Measurements from ENCODE around the gene COL13A1.

Gene COL13A1

DNA sequence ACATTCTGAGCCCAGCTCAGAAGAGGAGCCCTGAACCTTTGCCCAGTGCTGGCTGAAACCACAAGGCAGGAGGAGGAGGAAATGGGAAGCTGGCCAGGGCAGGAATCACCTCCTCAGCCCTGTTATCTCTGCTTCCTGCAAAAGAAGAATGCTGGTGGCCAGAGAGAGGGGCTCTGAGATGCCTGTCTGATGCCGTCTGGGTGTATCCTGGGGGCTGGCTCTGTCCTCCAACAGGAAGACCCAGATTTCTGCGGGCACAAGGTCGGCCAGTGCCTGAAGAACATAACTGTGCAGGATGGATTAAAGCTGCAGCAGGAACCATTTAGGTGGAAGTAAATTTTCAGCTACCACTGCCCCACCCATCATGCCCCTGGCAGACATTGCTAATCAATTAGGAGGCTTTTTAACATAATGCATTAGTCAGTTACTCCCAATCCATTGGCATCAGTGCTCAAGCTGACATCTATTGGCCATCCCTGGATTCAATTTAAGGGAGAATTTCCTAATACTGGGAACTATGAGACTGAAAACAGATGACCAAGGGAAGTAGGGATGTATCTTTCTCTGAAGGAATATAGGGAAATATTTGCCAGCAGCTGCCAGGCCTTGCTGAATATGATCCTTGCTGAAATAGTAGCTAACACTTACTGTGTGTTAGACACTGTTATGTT is 67.7 kb downstream of the COL13A1 start:
- DNase-seq, result no peak

DNA sequence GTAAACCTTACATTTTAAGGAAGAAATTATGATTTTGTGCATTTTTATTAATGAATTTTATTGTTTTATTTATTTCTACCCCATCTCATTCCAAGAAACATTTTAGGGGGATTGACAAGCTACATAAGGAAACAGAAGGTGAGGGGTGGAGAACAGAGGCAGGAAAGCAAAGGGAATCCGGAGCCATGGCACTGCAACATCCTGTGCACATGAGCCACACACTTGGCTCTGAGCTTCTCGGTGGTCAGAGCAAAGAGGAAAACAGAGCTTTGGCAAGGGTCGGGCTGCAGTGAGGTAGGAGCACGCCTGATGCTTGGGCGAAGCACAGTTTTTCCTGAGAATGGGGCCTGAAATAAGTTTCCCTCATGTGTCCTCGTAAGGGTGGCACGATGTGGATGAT is 68.9 kb downstream of the COL13A1 start:
- no peak for DNase-seq

DNA sequence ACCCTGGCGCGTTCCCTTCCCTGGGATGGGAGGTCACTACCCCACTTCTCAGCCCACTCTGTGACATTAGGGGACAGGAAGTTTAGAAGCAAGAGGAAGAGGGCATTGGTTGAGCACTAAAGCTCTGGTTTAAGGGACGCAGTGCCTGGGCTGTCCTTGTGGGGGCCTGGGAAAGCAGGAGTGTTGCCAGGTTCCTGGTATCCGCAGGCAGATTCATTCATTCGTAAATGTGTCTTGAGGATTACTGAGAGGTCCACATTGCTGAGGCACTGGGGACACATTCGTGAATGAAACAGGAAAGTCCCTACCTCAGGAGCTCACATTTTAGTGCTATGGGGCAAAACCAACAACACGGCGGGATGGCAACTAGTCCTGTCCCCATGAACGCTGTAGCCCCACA is 69.4 kb downstream of the COL13A1 start:
- DNase-seq, result no peak

DNA sequence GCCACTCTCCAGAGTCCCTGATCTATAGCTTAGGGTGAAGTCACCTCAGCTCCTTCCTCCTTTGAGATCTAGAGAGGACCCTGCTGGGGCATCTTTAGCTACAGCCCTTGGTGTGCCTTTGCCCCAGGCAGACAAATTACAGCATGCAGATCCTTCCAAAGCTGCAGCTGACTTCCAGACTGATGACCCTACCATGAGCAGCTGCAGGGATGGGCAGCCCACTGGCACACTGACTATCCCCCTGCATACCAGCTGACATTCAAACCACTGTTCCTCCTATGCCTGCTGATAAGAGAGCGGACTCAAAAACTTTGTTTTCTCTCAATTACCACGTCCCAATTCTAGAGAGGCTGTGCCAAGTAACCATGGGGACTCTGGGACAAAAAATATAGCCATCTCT is 70.6 kb downstream of the COL13A1 start:
- DNase-seq, result no peak

DNA sequence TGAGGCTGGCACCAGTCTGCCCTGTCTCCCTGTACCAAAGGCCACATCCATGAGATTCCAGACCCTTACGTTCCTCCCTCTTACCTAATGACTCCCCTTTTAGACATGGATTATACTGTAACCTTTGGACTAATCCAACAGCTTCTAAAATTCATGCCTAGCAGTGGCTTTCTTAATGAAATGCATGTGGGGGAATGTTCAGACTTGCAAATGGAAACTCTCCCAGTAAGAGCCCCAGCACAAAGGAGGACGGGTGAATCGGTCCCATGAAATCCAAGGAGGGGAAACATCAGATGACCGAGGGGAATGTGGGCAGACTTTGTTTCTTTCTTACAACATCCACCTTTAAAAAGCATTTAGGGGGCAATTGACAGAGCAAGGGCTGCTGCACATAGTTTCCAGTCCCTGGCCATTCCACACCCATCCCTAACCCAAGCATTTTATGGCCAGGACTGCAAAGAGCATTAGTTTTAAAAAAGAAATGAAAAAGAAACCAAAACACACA is 71.5 kb downstream of the COL13A1 start:
- no peak for DNase-seq

DNA sequence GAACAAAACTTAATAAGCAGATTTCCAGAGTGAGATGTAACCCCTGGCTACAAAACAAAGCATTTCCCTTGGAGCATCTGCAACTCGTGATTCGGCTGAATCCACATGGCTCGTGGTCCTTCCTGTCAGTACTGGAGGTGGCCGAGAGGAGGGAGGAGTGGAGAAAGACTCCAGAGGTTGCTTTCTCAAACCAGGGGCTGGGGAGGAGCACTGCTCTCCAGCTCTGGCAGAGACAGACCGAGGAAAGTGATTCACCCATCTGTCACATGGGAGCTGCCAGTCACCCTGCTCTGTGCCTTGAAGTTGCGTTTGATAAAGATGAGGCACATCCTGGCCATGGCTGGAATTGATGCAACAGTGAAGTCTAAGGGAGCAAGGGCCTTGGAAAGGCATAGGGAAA is 72.7 kb downstream of the COL13A1 start:
- DNase-seq, result no peak

DNA sequence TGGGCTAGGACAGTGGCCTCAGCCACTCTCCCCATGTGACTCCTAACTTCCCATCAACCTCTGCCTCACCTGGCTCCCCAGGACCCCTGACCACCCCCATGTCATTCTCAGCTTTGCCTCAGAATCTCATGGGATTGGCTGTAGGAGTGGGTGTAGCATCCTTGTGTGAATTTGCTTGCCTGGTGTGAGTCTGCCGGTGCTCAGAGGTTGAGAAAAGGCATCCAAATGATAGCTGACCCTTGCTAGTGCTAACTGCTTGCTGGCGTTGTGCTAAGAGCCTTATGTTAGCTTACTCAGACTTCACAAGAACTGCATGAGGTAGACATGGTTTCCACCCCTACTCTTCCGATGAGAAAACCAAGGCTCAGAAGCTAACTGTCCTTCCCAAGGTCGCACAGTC is 74.2 kb downstream of the COL13A1 start:
- no peak for DNase-seq

DNA sequence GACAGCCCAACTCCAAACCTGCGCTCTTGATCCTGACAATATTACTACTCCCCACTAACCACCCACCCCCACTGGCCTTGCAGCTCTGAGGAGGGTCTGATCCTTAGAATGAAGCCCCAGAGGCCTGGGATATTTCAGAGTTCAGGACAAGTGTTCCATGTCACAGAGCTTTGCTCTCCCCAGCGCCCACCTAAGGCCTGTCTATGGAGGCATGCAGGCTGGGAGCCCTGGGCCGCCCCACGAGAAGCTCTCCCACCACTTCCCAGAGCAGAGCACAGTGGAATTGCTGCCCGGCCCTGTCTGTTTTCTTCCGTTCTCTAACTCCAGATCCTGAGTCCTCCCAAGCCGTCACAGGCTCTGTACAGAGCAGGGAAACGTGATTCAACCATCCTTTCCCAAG is 74.6 kb downstream of the COL13A1 start:
- DNase-seq, result no peak

DNA sequence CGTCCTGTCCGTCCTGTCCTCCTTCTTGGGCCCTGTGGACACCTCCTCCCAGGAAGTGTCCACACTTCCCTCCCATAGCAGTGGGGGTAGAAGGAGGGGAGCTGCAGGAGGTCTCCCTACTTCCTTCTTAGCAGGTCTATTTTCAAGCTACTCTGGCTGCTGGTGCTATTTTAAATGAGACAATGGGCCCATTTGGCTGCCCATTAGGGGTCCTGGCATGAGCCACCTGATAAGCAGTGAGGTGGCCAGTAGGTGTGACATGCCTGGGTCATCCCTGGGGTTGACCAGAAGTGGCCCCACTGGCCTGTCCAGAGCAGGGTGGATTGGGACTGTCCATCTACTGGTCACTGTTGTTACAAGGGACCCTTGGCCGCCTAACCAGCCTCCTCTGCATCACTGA is 75.2 kb downstream of the COL13A1 start:
- DNase-seq, result no peak

DNA sequence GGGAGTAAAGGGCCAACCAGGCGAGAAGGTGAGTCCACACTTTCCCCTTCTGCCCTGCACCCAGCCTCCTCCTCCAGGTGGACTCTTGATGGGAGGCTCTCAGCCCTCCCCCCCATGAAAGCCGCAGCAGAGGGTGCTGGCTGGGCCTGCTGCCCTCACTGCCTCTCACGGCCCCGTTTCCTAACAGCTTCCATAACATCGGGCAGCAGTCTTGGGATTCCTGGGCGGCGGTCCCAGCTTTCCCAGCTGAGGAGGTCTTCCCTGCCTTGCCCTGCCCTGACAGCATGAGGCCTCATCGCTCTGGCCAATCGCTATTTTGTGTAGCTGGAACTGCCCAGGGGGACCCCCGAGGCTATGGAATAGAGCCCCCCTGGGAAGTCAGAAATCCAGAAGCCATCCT is 76.3 kb downstream of the COL13A1 start:
- no peak for DNase-seq

DNA sequence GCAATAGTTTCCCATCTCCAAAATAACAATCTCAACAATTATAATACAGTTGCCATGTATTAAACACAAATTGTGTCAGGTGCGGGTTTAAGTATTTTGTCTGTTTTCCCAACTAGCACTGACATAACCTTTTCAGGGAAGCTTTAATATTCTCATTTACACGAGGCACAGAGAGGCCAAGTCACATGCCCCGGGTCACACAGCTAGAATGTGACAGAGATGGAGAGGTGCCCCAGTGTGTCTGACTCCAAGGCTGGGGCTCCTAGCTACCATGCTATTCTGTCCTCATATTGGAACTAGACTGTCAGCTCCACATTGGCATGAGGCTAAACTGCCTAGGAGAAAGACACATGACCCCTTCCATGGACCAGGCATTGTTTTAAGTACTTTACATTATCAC is 77.2 kb downstream of the COL13A1 start:
- DNase-seq, result no peak

DNA sequence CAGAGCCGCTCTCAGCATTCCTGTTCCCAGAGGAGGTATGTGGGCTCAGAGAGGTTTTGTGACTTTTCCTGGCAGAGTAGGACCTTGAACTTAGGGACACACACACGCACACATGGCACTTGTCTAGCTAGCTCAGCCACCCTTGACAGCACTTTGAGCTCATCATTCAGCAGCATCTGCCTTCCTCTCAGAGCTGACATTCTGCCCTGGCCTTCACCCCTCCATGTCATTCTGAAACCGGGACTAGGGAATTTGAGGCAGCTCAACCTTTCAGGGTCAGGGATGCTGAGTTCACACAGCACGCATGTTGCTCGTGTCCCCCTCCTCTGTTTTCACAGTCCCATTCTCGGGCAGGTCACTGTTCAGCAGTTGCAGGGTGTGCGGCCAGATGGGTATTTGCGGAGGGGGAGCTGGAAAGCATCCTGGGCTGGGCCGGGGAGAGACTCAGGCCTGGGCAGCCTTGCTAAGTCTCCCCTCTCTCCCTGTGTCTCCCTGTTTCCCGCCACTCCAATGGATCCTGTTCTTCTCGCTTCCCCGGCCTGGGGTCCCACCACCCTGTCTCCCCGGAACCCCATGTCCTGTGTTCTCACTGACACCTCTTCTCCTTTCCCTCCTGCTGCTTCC is 78.0 kb downstream of the COL13A1 start:
- DNase-seq, result no peak

DNA sequence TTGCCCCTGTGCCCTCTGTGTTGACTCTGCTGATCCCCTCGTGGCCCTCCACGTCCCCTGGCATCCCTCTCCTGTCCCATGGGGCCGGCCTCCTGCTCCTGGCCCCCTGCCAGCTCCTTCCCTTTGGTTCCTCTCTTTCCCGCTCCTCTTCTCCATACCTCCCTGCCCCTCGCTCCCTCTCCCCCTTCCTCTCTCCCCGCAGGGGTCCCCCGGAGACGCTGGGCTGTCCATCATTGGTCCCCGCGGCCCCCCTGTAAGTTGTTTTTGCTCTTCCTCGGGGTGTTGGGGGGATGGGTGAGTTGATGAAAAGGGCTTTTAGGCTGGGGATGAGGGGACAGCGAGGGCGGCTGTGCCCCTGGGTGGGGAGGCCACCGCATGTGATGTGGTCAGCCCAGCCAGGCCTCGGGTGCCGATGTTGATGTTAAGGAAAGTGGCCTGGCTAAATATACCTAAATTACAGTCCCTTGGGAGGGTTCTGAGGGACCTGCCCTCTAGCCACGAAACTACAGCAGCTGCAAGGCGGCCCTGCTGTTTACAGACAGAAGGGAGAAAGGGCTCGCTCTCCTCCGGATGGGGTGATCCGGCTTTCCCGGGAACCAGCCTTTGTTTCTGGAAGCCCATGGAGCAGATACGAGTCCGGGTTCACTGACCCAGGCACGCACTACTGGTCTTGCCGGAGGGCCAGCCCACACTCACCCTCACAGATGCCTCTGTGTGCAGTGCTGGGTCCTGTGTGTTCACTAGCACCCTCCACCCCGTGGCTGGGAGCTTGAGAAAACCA is 78.8 kb downstream of the COL13A1 start:
- peak; percentile 11 for DNase-seq

DNA sequence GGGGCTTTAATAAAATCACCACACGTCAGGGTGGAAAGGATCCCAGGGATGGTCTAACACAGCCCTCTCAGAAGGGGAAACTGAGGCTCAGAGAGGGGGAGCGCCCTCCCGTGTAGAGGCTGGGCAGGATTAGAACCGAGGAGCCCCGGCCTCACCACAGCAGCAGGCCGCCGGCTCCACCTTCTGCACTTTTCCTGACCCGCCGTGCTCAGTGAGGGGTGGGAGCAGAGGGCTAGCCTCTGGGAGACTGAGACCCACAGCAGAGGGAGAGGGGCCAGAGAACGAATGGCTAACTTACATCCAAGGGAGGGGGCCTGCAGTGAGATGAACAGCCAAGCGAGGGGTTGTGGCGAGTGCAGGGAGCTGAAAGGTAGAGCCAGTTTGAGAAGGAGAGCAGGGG is 79.5 kb downstream of the COL13A1 start:
- DNase-seq, result no peak

DNA sequence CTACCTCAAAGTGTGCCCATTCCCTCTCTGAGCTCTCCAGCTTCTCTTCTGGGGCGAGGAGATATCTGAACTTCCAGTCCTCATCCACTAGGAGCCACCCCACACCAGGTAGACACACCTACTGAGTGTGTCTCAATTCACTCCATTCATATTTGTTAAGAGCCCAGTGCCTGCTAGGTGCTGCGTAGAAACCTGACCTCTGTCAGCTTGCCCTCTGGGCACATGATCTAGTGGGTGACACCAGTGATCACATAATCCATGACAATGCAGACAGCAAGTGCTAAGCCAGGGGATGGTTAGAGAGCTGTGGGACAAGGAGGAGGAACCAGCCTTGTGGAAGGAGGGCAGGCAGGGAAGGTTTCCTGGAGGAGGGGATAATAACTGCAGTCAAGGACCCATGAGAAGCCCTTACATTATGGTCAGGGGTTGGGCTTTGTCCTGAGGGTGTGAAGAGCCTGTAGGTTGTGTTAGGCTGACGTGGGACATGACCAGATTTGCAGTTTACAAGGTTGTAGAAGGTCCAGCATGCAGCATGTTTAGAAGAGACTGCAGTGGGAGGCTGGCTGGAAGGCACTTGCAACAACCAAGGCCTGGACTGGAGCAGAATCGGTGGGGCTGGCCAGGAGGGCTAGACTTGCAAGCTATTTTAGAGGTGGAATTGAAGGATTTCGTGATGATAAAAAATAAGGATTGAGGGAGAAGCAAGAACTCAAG is 81.8 kb downstream of the COL13A1 start:
- DNase-seq, result peak; percentile 1

DNA sequence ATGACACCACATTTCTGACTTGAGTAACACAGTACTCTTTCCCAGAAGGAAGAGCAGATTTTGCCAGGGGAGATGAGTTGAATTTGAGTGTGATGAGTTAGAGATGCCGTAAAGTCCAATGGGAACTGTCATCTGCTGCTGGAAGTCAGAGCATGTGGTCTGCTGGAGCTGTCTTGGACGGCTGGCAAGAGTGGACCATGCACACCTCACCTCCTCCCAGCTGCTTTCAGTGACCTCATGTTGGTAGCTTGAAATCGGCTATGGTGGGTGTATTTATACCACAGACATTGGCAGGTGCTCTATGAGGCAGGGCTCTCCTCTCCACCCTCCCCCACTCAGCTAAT is 82.3 kb downstream of the COL13A1 start:
- DNase-seq, result no peak

DNA sequence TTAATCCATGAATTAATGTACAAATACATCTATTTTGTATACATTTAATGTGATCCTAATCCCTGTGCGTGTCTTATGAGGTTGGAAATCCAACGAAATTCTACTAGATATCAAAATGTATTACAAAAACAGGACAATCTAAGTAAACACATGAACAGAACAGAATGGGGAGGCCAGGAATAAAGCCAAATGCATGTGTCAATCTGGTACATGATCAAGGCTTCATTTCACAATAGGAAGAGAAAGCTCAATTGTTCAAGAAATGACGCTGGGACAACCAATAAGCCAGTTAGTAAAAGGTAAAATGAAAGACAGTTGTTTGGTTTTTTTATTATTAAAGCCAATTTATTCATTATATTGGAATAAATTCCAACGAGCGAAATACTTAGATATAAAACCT is 83.0 kb downstream of the COL13A1 start:
- DNase-seq, result no peak

DNA sequence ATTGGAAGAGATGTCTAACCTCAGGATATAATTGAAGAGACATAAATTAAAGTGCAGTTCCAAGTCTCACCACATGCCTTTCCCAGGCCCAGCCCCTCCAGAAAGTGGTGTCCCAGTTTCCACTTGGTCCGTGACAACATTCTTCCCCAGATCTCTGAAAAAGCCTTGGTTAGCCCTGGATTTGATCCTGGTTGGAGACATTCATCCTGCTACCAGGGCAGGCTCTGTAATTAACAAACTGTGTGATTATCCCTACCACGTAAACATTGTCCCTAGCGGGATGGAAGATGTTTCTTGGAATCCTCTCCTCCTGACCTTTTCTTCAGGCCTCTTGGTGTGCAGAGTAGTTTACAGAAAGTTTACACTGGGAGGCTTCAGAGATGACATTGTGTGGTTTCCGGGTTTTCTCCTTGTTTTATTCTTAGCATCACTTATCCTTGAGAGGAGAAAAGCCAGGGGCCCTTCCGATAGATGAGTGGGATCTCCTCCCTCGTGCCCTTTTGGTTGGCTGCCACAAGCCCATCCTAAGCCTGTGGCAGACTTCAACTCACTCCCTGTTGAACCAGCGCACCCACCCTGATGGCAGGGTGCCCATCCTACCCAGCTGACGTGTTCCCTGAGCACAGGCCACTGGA is 83.8 kb downstream of the COL13A1 start:
- DNase-seq, result no peak

DNA sequence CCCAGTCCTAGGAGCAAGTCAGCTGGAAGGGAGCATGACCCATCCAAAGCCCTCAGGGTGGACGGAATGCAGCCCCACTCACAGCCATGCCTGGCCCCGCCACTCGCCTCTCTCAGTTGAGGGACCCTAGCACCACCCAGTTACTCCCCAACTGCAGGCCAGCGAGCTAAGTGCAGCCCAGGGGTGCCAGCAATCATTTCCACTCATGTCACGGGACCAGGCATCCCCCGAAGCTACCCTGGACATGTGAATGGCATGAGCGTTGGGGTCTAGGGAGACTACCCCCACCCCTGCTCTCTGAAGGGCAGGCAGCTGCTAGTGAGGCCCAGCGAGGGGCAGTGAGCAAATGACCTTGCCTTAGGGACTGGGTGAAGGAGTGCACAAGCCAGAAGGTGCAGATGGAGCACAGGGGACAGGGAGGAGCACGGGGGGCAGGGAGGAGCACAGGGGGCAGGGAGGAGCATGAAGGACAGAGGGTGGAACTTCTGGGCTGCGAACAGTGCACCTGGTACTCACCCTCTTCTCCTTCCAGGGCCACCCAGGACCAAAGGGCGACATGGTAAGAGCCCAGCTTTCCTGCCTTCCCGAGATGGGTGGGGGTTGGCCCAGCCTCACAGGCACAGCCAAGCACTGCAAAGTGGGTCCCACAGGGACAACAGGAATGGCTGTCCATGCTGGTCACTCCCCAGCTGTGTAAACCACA is 87.3 kb downstream of the COL13A1 start:
- no peak for DNase-seq

DNA sequence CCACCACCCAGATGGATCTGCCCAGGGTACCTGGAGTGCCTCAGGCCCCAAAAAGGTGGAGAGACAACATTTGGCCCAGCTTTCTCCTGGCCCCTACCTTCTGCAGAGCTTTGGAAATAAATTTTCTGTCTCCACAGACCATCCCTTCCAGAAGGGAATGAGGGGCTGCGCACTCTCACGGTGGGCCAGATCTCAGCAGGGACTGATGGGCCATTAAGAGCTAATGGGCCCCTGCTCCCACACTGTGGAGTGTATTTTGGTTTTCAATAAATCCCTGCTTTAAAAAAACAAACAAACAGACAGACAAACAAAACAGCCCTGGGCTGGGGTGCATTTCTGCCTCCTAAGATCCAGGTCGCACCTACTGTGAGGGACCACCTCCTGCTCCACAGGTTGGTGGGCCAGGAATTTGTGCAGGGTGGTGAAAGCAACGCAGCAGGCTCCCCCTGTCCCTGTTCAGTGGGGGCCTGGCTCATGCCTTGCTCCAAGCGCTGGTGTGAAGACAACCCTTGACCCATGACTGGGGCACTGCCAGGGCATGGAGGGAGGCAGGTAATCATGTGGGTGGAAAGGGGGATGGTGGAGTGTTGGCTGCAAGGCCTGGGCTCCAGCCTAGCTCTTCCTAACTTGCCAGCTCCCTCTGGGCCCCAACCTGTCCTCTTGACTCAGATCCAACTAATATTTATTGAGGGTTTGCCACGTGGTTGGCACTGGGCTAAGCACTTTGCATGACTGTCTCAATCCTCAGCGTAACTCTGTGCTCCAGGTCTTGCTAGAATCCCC is 88.5 kb downstream of the COL13A1 start:
- no peak for DNase-seq

DNA sequence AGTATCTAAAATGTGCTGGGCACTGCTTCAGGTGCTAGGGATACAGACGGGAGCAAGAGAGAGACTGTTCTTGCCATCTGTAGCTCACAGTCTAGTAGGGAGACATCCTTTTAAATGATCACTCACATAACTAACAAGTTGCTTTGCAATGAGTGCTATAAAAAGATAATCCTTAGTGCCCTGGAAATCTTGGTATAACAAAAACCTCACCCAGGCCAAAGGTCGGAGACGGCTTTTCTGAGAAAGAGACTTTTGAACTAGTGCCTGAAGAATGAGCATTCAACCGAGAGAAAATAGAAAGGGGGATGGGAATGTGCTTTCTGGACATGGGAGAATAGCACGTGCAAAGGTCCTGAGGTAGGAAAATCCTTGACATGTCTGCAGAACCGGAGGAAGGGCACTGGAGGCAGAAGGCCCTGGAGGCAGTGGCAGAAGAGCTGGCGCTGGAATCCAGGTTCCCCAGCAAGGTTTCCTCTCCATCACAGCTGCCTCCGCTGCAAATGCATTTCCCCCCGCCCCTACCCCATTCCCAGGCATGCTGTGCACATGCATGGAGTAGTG is 89.4 kb downstream of the COL13A1 start:
- DNase-seq, result no peak

Data from NCI-H1436 (cell line).